HG03558 (cell line): ENCODE results near the gene NUDT22.

Source experiments
- ATAC-seq: cut with Tn5 transposase; IDR thresholded peaks from one replicate; pipeline ENCODE4 v1.9.1; 2021; ENCODE audit warnings: moderate number of reproducible peaks; ENCODE audit not compliant: unreplicated experiment; ENCODE audit errors: extremely low read depth

Gene NUDT22

GRCh38 chr11:64252003-64252872, 26.2 kb downstream of the NUDT22 start:
- ATAC-seq = no peak

GRCh38 chr11:64253043-64253442, 27.0 kb downstream of the NUDT22 start:
- ATAC-seq = no peak

- ATAC-seq = no peak
These were observed 27.4 kb downstream of the NUDT22 start for GRCh38 chr11:64253481-64253880.

GRCh38 chr11:64254326-64254725, 28.3 kb downstream of the NUDT22 start:
- no peak for ATAC-seq

- ATAC-seq = no peak
These were observed 29.4 kb downstream of the NUDT22 start for GRCh38 chr11:64255135-64256128.

- no peak for ATAC-seq
These were observed 30.2 kb downstream of the NUDT22 start for GRCh38 chr11:64256300-64256699.

GRCh38 chr11:64258356-64258755, 32.3 kb downstream of the NUDT22 start:
- ATAC-seq = no peak

- ATAC-seq = no peak
These were observed 33.0 kb downstream of the NUDT22 start for GRCh38 chr11:64258946-64259532.

- ATAC-seq = no peak
These were observed 33.5 kb downstream of the NUDT22 start for GRCh38 chr11:64259533-64260067.

- no peak for ATAC-seq
These were observed 34.2 kb downstream of the NUDT22 start for GRCh38 chr11:64260147-64260708.

GRCh38 chr11:64261556-64262080, 35.5 kb downstream of the NUDT22 start:
- no peak for ATAC-seq

GRCh38 chr11:64262271-64263002, 36.4 kb downstream of the NUDT22 start:
- ATAC-seq = no peak

GRCh38 chr11:64263021-64263946, 37.2 kb downstream of the NUDT22 start:
- ATAC-seq = no peak

- ATAC-seq = no peak
These were observed 37.9 kb downstream of the NUDT22 start for GRCh38 chr11:64263947-64264317.

GRCh38 chr11:64264371-64264852, 38.3 kb downstream of the NUDT22 start:
- no peak for ATAC-seq

GRCh38 chr11:64265176-64266160, 39.4 kb downstream of the NUDT22 start:
- ATAC-seq = no peak

GRCh38 chr11:64266339-64266738, 40.3 kb downstream of the NUDT22 start:
- ATAC-seq = no peak
